ENCODE data around the gene FMO5.
"Not testable (repeated sequence)": the region's sequence is repeated elsewhere in the genome, so short reads cannot be mapped to it uniquely, and the experiment has no call there.

The FMO5 gene

GRCh38 chr1:147207192-147207591 lies 17.9 kb downstream of the FMO5 start:
- DNase-seq (ENCODE audit: low spot score): no peak

- DNase-seq (ENCODE audit: low spot score): no peak
These were observed 21.1 kb downstream of the FMO5 start for GRCh38 chr1:147204080-147204479.

GRCh38 chr1:147202576-147202975 lies 22.6 kb downstream of the FMO5 start:
- no peak for DNase-seq (ENCODE audit: low spot score)

GRCh38 chr1:147201786-147202185 lies 23.4 kb downstream of the FMO5 start:
- DNase-seq (ENCODE audit: low spot score): no peak

- no peak for DNase-seq (ENCODE audit: low spot score)
These were observed 23.9 kb downstream of the FMO5 start for GRCh38 chr1:147201276-147201675.

GRCh38 chr1:147197324-147197723 lies 27.8 kb downstream of the FMO5 start:
- not testable (repeated sequence) for DNase-seq (ENCODE audit: low spot score)

- DNase-seq (ENCODE audit: low spot score): no peak
These were observed 35.6 kb downstream of the FMO5 start for GRCh38 chr1:147189514-147189913.

GRCh38 chr1:147185432-147185831 lies 39.7 kb downstream of the FMO5 start:
- no peak for DNase-seq (ENCODE audit: low spot score)

- DNase-seq (ENCODE audit: low spot score): peak; percentile 19
These were observed 47.3 kb downstream of the FMO5 start for GRCh38 chr1:147177611-147178380.

GRCh38 chr1:147172168-147173016 lies 52.7 kb downstream of the FMO5 start, which contains the start of gene PRKAB2:
PRKAB2 (minus strand) TSS chr1:147172470; CDS start chr1:147172144, 326 bp downstream.
- peak; percentile 98 for DNase-seq (ENCODE audit: low spot score)

- DNase-seq (ENCODE audit: low spot score): peak; percentile 21
These were observed 53.6 kb downstream of the FMO5 start for GRCh38 chr1:147171399-147172167.

- DNase-seq (ENCODE audit: low spot score): no peak
These were observed 55.1 kb downstream of the FMO5 start for GRCh38 chr1:147169840-147170674.

- DNase-seq (ENCODE audit: low spot score): no peak
These were observed 56.0 kb downstream of the FMO5 start for GRCh38 chr1:147169171-147169570.

- DNase-seq (ENCODE audit: low spot score): no peak
These were observed 56.5 kb downstream of the FMO5 start for GRCh38 chr1:147168626-147169058.

GRCh38 chr1:147167365-147167764 lies 57.8 kb downstream of the FMO5 start:
- peak; percentile 84 for DNase-seq (ENCODE audit: low spot score)

- no peak for DNase-seq (ENCODE audit: low spot score)
These were observed 62.1 kb downstream of the FMO5 start for GRCh38 chr1:147163019-147163418.

- DNase-seq (ENCODE audit: low spot score): no peak
These were observed 63.0 kb downstream of the FMO5 start for GRCh38 chr1:147162093-147162492.

- not testable (repeated sequence) for DNase-seq (ENCODE audit: low spot score)
These were observed 68.0 kb downstream of the FMO5 start for GRCh38 chr1:147157116-147157515.

- DNase-seq (ENCODE audit: low spot score): no peak
These were observed 68.5 kb downstream of the FMO5 start for GRCh38 chr1:147156642-147157041.

- no peak for DNase-seq (ENCODE audit: low spot score)
These were observed 72.4 kb downstream of the FMO5 start for GRCh38 chr1:147152772-147153171.

- no peak for DNase-seq (ENCODE audit: low spot score)
These were observed 73.9 kb downstream of the FMO5 start for GRCh38 chr1:147151244-147151643.
